ENCODE results near the gene ZDHHC20.

ZDHHC20 gene

GRCh38 chr13:21458813-21459701 lies at the start of gene ZDHHC20:
Gene ZDHHC20, minus strand, starts transcription at chr13:21459303. Its CDS starts 132 bp downstream, at chr13:21459171.
- no peak for DNase-seq

GRCh38 chr13:21504379-21504778 lies 45.3 kb upstream of the ZDHHC20 start:
- DNase-seq: no peak

GRCh38 chr13:21501686-21502085 lies 42.6 kb upstream of the ZDHHC20 start:
- no peak for DNase-seq

- DNase-seq: no peak
Observed at GRCh38 chr13:21486322-21486721, 27.2 kb upstream of the ZDHHC20 start.

GRCh38 chr13:21483748-21484147 lies 24.6 kb upstream of the ZDHHC20 start:
- no peak for DNase-seq

- no peak for DNase-seq
Observed at GRCh38 chr13:21481359-21481758, 22.3 kb upstream of the ZDHHC20 start.

GRCh38 chr13:21478881-21479808 lies 20.0 kb upstream of the ZDHHC20 start:
- DNase-seq: peak; percentile 56

GRCh38 chr13:21476893-21477472 lies 17.9 kb upstream of the ZDHHC20 start:
- no peak for DNase-seq

GRCh38 chr13:21475115-21475514 lies 16.0 kb upstream of the ZDHHC20 start:
- no peak for DNase-seq

GRCh38 chr13:21470785-21471184 lies 11.7 kb upstream of the ZDHHC20 start:
- DNase-seq: no peak

GRCh38 chr13:21466527-21466926 lies 7.4 kb upstream of the ZDHHC20 start:
- DNase-seq: no peak

- DNase-seq: no peak
Observed at GRCh38 chr13:21465710-21466160, 6.6 kb upstream of the ZDHHC20 start.

GRCh38 chr13:21463424-21463823 lies 4.3 kb upstream of the ZDHHC20 start:
- no peak for DNase-seq

- no peak for DNase-seq
Observed at GRCh38 chr13:21461131-21461530, 2.0 kb upstream of the ZDHHC20 start.

- no peak for DNase-seq
Observed at GRCh38 chr13:21458451-21458812, 671 bp downstream of the ZDHHC20 start.

- no peak for DNase-seq
Observed at GRCh38 chr13:21453387-21454081, 5.6 kb downstream of the ZDHHC20 start.

- DNase-seq: no peak
Observed at GRCh38 chr13:21450936-21451335, 8.2 kb downstream of the ZDHHC20 start.

GRCh38 chr13:21446656-21447055 lies 12.4 kb downstream of the ZDHHC20 start:
- no peak for DNase-seq

GRCh38 chr13:21445759-21446158 lies 13.3 kb downstream of the ZDHHC20 start:
- no peak for DNase-seq

GRCh38 chr13:21443171-21443570 lies 15.9 kb downstream of the ZDHHC20 start:
- no peak for DNase-seq

GRCh38 chr13:21436582-21436981 lies 22.5 kb downstream of the ZDHHC20 start:
- DNase-seq: no peak

- no peak for DNase-seq
Observed at GRCh38 chr13:21435687-21436151, 23.4 kb downstream of the ZDHHC20 start.

- no peak for DNase-seq
Observed at GRCh38 chr13:21435231-21435630, 23.9 kb downstream of the ZDHHC20 start.
